NCI-H1417 (cell line): ENCODE results near the gene TLCD5.

Experiments used
- DNase-seq, 3 experiments: peaks; one replicate each; lab custom pipeline; 2025; lab: John Stamatoyannopoulos, UW

The TLCD5 gene

DNA sequence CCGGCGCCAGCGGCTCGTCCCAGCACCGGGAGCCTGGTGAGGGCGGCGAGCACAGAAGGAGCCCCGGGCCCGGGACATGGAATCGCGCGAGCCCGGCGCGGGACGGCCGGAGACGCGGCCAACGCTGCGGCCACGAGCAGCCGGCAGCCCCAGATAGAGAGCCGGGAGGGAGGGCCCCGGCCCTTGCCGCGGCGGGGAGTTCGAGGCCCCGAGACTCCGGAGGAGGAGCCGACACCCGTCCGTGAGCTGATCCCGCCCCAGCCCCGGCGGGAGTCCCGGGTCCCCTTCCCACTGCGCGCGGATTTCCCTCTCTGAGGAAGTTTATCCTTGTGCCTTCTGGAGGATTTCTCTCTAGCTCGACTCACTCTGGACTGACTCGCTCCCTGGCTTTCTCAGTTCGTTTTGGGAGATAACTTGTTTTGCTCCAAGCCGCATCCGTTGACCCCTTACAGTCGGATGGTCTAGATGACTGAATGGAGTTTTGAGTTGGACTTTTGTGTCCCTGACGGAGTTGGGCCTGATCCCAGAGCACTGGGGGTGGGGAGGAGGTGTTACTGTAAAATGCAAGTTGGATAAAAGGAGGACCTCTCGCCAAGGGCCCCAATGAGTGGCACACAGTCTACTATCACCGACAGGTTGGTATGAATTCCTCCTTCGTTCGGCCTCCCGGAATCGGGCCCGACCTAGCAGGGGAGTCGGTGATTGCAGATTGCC, 11.7 kb downstream of the TLCD5 start:
- peak in 2 of 3 experiments; percentile 44 to 82 for DNase-seq

DNA sequence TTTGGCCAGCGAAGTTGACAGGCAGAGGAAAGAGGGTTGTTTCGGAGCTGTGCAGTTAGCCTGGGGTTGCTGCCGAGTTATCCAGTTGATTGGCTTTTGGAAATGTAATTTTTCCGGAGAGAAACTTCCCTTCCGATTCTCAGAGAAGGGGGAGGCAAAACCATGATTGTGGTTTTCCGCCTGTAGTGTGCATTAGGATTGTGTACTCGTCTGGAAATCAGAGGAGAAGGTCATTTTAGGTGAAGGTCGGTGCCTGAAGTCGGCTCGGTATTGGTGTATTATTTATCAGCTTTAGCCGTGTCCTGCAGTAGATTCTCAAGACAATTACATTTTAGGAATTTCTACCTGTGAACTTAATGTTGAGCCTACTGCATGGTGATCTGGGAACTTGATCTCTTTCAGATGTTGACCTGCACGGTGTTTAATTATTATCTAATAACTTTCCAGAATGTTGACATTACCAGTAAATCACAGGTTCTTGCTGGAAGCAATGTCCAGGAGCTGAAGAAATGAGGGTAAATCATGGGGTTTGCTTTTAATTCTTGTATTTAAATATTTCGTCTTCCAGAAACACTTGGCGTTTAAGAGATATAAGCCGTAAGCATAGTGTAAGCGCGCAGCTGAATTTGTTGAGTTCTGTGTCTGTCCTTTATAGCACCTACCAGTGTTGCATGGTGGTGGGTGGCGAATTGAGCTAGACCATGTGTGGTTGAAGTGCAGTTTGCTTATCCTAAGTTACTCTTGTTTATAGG, 12.4 kb downstream of the TLCD5 start:
- peak; percentile 24 to 74 (median 64) for DNase-seq

DNA sequence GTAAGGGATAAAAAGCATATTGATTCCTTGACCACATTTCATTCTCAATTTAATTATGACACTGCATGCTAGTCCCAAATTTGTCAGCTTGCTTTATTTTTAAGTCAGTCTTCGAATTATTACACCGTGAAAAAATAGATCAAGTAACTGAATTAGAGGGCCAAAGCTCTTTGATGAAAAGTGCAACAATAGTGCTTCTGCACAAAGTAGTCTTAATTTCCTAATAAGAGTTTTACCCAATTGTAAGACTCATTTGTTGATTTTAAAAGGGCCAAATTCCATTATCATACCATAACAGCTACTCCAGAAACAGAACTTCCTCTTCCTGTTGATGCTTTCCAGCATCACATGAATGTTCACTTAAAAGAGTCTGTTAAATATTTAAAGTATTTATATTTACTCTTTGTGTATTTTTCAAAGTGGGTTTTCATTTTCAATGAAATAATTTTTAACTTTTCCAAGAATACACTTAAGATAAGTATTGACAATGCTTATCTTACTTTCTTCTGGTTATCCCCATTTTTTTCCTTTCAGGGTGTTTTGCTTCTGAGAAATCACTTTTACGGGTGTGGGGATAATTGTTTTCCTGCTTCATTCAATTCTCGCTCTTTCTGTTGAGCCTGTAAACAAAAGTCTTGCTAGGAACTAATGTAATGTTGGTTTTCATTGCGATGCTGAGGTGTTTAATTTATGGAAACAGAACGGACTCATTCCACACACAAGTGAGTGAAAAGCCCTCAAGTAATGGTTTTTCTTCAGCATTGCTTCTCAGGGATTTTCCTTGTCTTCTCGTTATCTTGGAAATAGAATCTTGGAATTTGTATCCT, 13.2 kb downstream of the TLCD5 start:
- DNase-seq = peak in 1 of 3 experiments; percentile 17

DNA sequence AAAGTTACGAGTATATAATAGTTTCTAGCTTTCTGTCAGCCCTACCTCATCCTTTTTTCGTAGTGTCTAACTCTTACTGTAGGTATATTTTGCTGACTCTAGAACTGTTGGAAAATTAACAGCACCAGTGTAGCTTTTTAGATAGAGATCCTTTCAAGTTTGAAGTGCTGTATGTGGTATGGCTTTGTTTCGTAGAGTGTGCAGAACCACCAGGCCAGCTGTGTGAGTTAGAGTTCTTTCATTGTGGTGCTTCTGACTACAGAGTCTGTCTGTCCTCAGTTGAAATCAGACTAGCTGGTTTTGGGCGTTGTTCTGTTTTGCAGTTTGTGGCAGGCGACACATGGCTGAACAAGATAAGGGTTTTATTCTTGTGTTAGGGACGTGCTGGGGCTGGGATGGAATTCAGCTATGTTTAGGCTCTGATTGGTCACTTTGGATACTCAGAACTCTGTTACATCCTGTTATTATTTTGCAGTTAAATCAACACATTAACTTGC, 14.3 kb downstream of the TLCD5 start:
- DNase-seq = peak in 1 of 3 experiments; percentile 24

DNA sequence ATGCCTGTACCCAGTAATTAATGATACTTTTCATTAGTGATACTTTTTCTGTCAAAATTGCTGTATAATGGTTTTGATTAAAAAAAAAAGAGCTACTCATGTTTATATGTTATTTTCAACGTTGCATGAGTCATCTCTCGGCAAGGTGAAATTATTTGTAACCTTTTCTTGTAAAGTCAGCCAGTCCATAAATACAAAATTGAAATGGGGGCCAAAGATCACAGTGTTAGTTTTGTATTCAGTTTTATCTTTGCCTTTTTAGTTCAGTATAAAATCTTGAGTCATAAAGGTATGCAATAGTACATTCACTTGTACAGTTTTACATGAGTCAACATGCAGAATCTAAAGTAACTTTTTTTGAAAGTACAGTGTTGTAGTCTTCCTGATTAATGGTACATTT, 15.4 kb downstream of the TLCD5 start:
- DNase-seq = no peak

DNA sequence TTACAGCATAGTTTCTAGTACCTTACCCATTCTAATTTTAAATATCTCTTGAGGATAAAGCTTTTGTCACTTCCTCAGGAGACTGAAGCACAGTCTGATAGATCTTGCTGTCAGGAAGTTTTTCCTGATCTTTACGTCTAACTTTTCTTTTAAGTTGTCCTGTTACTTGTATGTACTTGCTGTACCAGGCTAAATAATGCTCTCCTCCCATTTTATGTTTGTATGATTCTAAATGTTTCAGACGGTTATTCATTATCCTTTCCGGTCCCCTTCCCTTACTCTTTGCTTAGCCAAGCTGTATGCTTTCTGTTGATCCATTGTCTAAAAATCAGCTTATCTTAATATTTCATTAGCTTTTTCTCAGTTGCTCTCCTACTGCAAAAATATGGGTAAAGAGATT, 17.1 kb downstream of the TLCD5 start:
- no peak for DNase-seq

DNA sequence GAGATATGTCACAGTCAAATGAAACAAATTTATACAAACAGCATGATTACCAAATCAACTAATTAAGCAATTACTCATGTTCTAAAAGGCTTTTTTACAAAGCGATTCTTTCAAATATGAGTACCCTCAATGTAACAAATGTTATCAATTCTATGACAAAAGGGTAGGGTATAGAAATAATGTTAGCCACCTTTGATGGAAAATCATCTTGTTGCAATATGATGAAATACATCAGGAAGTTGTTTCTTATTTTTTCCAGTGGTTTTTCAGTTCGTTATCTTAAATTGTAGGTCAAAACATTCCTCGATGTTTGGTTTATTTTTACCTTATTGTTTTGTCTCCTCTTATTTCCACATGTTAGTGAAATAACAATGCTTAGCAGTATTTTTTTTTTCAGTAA, 17.6 kb downstream of the TLCD5 start:
- DNase-seq = no peak

DNA sequence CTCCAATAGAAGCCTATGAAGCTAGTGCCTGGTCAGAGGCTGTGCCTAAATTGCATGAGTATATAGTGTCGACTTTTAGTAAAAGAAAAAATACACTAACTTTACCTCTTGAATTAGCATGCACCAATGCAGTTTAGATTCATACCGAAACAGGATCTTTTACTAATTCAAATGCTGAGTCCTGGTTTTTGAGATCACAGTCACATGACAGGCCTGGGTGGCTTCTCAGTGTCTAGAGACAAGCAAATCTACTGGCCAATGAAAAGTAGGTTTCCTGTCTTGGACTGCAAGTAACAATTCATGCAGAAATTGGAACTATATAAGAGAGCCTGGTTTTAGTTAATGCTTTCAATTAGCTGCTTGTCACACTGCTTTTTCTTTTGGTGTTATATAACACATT, 18.3 kb downstream of the TLCD5 start:
- DNase-seq = no peak

DNA sequence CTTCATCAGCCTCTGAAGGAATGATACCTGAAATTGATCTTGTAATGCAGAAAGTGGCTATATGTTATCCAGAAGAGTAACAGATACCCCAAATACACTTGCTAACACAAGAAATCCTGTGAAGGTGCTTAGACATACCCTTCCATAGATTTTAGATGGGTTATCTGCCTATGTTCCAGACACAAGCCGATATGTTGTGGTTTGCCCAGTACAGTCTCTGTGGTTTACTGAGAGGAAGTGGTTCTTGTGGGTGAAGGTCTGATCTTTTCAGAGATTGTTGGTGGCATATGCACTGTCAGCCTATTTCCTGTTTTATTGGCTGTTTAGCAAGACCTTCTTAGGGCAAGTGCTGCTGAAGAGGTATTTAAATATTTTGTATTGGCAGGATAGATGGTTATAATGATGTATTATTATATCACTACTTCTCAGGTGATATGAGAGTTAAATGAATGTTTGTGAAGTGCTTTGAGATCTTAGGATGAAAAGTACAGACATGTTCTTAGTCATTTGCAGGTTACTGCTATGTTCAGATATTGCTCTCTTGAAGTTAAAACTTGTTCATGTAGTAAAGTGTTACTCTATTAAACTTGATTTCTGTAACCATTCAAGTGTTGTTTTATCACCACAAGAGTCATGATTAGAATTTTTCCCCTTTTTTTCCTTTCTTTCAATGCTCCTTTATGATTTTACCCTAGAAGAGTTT, 19.4 kb downstream of the TLCD5 start:
- no peak for DNase-seq

DNA sequence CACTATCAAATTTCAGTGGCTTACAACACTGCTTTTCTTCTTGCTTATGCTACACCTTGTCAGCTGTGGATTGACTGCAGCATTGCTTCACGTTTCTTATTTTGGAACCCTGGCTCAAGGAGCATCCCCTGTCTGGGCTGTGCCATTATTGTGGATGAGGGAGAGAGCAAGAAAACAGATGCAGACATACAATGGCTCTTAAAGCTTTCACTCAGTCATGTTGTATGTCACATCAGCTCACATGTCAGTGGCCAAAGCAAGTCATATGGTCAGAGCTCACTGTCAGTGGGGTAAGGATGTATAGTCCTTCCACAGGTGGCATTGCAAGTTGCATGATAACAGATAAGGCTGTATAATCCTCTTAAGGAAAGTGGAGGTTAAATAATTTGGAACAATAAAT, 21.1 kb downstream of the TLCD5 start:
- no peak for DNase-seq

DNA sequence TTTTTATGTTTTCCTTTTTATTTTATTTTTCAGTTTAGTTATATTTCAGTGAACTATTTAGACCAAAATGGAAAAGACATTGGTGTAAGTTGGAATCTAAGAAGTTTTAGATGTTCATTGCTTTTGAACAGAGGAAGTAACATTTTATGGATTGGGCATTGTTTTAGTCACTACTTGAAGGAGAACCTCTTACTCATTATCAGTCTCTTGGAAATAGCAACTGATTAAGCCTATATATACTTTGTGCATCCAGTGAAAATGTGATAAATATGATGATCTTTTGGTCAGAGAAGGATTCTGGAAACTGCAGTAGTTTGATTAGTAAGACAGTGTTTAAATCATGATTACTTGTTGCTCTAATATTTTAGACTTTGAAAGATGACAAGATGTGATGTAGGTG, 25.5 kb downstream of the TLCD5 start:
- no peak for DNase-seq

DNA sequence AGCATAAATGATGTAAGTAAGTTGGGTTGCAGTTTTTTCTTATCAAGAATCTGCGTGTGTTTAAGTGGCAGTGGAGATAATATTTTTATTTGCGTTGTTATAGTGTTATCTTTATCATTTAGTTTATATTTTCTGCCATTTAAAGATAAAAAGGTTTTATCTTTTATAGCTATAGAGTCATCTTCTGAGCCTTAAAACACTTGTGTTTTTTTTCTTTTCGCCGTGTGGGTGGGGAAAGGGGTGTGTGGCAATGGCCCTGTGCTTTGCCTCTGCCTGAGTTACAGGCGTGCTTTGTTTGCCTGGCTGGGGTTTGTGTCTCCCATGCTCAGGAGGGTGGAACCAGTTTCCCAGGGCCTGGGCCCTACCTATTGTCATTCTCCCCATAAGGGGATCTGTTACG, 27.3 kb downstream of the TLCD5 start:
- no peak for DNase-seq

DNA sequence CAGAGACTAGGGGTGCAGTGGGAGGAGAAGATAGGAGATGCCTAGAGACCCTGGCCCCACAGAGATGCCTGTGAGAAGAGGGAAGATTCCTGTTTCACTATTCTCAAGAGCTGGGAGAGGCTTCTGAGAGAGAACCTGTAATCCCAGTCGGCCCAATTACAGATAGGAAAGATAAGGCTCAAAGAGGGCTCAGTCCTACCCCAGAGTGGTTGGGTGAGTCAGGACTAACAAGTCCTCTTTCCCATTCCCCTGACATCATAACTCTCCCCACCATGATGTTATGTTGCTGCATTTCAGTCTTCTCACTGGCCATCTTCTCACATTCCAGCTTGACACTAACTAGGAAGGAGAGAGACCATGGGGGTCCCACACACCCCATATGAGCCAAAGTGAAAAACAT, 29.0 kb downstream of the TLCD5 start:
- DNase-seq = no peak

DNA sequence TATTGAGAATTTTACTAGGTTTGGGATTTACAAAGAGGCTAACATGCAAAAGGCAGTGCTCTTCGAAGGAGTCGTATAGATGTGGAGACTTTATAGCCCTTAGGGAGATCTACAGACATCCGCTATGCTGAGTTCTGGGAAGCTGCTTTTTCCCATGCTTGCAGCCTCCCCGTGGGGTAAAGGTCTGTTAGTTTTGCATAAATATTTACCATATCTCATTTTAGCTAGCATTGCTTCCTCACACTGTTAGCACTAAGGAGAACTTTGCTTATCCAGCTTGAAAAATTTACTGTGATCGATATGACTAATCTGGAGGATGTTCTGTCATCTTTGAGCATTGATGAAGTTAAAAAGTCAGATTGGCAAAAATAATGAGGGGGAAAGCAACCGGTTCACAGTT, 29.7 kb downstream of the TLCD5 start:
- no peak for DNase-seq

DNA sequence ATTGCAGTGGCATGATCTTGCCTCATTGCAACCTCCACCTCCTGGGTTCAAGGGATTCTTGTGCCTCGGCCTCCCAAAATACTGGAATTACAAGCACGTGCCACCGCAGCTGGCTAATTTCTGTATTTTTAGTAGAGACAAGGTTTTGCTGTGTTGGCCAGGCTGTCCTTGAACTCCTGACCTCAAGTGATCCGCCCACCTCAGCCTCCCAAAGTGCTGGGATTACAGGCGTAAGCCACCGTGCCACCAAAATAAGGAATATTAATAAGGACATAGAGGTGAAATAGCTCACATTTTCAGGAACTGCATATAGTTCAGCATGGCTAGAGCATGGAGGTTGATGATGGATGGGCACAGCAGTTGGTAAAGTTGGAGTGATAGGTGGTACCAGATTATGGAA, 32.5 kb downstream of the TLCD5 start:
- DNase-seq = no peak

DNA sequence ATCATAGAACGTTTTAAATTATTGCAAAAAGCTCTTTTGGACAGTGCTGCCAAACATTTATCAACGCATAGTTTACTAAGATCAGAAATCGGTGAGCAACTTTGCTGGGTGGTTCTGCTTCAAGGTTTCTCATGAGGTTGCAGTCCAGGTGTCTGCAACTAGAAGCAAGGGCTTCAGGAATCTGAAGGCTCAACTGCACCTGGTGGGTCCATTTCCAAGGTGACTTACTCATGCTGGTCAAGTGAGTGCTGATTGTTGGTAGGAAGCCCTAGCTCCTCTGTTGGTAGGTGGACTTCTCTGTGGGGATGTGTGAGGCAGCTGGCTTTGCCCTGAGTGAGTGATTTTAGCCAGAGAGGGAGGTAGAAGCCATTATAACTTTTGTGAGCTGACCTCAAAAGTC, 33.6 kb downstream of the TLCD5 start:
- DNase-seq = no peak

DNA sequence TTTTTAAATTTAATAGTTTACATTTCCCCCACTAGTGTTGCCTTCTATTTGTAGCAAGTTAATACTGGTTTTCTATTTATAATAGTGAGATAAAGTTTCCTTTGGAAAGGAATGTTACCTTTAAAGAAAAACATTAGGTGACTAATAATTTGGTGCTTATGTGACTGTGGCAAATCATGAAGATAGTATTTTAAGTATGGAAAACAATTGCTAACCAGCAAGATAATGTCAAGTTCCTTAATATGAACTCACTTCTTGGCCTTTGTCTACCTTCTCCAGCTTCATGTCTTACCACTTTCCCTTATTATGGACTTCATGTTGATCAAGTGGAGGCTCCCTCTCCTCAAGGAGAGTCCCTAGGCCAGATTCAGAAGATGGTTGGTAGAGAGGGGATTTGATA, 38.3 kb downstream of the TLCD5 start:
- DNase-seq = no peak

DNA sequence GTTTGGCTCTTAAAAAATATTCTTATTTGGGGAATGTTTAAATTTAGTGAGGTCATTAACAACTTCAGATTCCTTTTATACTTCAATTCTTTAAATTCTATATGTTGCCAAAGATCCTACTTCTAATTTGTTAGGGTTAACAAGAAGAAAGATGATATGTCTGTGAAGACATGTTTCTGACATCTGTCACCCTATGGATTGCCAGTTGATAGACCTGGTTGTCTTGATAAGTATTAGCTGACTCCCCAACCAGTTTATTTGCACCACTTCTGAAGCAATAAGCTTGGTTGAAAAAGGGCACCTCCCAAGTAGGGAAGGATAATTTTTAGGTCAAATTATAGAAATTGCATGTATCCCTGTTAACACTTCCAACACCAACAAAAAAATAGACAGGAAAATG, 40.4 kb downstream of the TLCD5 start:
- no peak for DNase-seq

DNA sequence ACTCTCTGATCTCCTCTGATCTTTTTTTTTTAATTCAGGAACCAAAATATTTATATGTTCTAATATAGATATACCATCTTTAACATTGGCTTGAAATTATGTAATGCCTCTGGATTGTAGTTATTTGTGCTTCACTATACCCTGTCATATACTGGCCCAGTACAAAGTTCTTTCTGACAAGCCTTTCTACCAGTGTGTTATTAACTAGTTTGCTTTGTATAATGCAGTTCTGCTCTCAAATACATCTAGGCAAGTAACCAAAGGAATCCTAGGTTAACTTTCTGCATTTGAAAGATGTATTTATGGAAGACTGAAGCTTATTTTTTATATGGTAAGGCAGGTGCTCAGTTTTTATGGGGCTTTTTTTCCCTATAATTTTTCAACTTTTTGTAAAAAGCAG, 47.2 kb downstream of the TLCD5 start:
- no peak for DNase-seq

DNA sequence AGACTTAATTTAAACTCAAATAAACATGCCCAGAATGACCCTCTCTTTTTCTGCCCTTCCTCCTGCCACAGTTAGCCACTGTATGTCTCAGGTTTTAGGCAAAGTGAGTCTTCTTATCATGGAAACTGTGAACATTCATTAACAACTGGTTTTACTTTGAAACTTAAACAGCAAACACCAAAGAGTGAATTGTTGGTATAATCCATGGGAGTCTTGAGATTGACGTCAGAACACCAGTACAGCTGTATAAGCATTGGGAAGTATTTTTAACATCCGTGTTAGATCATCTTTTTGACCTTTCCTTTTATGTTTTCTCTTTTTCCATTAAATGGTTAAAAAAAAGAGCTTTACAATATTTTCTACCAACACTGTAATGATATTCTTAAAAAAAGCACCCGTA, 50.0 kb downstream of the TLCD5 start:
- DNase-seq = no peak

DNA sequence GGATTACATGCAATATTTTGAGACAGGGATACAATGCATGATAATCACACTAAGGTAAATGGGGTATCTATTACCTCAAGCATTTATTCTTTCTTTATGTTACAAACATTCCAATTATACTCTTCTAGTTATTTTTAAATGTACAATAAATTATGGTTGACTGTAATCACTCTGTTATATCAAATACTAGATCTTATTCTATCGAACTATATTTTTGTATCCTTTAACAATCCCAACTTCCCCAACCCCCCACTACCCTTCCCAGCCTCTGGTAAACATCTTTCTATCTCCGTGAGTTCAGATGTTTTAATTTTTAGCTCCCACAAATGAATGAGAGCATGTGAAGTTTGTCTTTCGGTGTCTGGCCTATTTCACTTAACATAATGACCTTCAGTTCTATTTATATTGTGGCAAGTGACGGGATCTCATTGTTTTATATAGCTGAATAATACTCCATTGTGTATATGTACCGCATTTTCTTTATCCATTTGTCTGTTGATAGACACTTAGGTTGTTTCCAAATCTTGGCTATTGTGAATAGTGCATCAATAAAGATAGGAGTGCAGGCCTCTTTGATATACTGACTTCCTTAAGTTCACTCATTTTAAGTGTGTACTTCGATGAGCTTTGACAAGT, 51.6 kb downstream of the TLCD5 start:
- no peak for DNase-seq

DNA sequence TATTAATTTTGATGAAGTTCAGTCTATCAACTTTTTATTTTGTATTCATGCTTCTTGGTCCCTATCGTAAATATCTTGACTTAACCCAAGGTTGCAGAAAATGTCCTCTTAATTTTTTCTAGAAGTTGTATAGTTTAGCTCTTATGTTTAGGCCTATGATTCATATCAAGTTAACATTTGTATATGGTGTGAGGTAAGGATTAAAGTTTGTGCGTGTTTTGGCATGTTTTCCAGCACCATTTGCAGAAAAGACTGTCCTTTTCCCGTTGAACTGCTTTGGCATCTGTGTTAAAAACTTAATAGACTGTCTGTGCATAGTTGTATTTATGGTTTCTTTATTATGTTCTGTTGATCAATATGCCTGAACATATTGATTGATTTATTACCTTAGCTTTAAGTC, 53.4 kb downstream of the TLCD5 start:
- DNase-seq = no peak
